Measurements from ENCODE around the gene C5. TPM values are rescaled to one million over a fixed set of nuclear protein-coding genes. Genes with fewer than 3 reads are reported as not detected.
A peak's percentile ranks its signal among the peaks of the same experiment; 100 is the strongest.

Gene C5
- total RNA-seq, 1 donor from 2014 or later = 1.6 TPM

DNA sequence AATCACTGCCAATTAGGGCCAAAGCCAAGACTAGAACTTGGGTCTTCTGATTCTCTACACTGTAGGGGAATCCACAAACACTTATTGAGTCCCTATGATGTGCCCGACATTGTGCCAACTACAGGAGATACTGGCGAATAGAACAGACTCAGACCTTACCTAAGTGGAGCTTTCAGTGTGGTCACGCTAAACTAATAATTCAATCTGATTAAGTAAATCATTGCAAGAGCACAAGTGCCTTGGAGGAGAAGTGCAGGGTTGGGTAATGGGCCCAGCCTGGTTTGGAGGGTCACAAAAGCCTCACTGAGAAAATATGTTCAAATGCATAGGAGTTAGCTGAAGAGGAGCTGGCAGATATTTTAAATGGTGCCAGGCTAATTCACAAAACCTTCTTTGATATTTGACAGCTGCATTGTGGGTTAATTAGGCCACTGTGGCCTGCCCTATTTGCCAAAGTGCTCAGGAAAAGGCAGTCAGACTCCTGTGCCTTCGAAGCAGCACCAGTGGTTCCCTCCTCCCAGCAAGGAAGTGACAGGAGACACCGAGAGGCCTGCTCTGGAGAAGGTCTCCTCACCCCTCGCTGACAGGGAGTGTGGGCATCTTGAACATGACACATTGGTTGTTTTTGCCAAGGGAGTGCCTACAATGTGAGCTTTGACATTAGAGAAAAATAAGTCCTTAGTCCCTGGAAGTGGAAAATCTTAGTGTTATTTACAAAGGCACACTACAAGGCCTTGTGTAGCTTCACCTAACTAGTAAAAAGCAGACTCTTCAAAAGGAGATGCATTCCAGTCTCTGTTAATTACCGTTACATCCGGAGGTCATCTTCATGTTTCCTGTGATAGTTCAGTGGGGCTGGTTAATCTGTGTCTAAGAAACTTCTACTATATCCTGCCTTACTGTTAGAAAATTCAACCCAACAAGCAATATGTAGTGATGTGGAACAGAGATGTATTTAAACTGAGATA is 99.4 kb downstream of the C5 start:
- intact Hi-C loops (cut with DNase I) = no loop called here
- ATAC-seq = no peak
- DNase-seq (ENCODE audit: missing footprints) = no peak

GRCh38 chr9:120949290-120949689 is 100.8 kb downstream of the C5 start:
- no peak for DNase-seq (ENCODE audit: missing footprints)
- intact Hi-C loops (cut with DNase I) = no loop called here
- ATAC-seq = no peak

DNA sequence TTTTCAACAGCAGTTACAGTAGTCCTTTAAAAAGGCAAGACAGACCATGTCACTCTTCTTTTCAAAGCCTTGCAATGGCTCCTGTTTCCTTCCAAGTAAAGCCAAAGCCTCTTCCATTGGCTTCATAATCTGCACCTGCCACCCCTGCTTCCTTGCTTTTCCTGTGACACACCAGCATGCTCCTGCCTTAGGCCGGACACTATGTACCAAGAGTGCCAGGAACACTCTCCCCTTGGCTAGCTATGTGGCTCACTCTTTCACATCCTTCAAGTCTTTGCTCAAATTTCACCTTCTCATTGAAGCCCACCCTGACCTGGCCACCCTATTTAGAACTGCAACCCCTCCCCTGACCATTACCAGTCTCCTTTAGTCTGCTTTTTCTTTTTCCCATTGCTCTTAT is 101.3 kb downstream of the C5 start:
- intact Hi-C loops (cut with DNase I) = no loop called here
- DNase-seq (ENCODE audit: missing footprints) (no peak), ATAC-seq (no peak)

GRCh38 chr9:120947222-120947621 is 102.9 kb downstream of the C5 start:
- no peak for ATAC-seq
- intact Hi-C loops (cut with DNase I) = no loop called here
- DNase-seq (ENCODE audit: missing footprints) = no peak

GRCh38 chr9:120946259-120946658 is 103.8 kb downstream of the C5 start:
- no peak for DNase-seq (ENCODE audit: missing footprints)
- intact Hi-C loops (cut with DNase I) = no loop called here
- ATAC-seq = no peak

GRCh38 chr9:120944948-120945347 is 105.1 kb downstream of the C5 start:
- ATAC-seq (no peak), DNase-seq (ENCODE audit: missing footprints) (no peak)
- intact Hi-C loops (cut with DNase I) = no loop called here

DNA sequence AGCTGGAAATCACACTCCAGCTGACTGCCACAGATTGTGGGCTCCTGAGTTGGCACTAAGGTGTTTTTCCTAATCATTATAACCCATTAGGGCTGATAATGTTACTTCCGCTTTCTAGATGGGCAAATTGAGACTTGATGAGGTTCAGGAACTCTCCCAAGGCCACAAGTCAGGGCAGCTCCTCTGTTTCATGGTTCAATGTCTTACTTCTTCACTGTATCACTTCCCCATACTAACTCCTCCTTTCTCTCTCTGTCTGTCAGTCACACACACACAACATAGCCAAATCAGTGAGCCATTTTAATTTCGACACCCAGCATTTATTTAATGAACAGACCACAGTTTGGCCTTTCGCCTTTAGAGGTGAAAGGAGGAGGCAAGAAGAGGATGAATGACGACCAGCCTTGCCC is 105.6 kb downstream of the C5 start:
- intact Hi-C loops (cut with DNase I) = no loop called here
- ATAC-seq = no peak

GRCh38 chr9:120942186-120943001 is 107.7 kb downstream of the C5 start:
- peak; percentile 69 for ATAC-seq
- intact Hi-C loops (cut with DNase I) = no loop called here
- DNase-seq (ENCODE audit: missing footprints) = no peak

More for the DNA sequence above, 105.6 kb downstream of the C5 start:
- DNase-seq (ENCODE audit: missing footprints) = no peak

- intact Hi-C loops (cut with DNase I) = no loop called here
- ATAC-seq (no peak), DNase-seq (ENCODE audit: missing footprints) (no peak)
These were observed 108.9 kb downstream of the C5 start for GRCh38 chr9:120941046-120941770.

DNA sequence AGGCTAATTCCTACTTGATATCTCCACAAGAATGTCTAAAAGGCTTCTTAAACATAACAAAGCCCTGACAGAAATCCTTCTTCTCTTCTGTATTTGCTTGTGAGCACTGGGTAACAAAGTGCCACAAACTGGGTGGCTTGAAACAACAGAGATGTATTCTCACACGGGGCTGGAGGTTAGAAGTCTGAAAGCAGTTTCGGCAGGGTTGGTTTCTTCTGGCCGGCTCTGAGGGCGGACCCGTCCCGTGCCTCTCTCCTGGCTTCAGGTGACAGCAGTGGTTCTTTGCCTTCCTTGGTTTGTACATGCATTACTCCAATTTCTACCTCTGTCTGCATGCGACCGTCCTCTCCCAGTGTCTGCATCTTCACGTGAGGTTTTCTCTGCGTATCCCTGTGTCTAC is 109.5 kb downstream of the C5 start:
- ATAC-seq = no peak
- intact Hi-C loops (cut with DNase I) = no loop called here
- no peak for DNase-seq (ENCODE audit: missing footprints)

DNA sequence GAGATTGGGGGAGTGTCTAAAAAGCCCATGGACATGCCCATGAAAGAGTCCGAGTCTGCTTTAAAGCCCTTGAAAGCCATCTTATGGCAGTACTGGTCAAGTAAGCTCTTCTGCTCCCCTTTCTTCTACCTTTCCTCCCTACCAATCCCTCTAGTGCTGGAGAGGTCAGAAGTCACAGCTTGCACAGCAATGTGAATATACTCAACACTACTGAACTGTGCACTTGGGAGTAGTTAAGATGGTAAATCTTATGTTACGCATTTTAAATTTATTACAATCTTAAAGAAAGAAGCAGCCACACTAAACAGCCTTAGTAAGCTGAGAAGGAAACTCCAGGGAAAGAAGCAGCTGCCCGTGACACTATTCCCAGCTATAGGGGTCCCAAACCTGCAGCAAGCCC is 111.2 kb downstream of the C5 start:
- ATAC-seq (no peak), DNase-seq (ENCODE audit: missing footprints) (no peak)
- intact Hi-C loops (cut with DNase I) = loop anchor here (5.0 kb wide), 1 partner anchor 317 kb away; no protein-coding TSS in a partner anchor

GRCh38 chr9:120937596-120937995 is 112.5 kb downstream of the C5 start:
- ATAC-seq (peak; percentile 30), DNase-seq (ENCODE audit: missing footprints) (no peak)
- intact Hi-C loops (cut with DNase I) = loop anchor here (2.0 to 5.0 kb wide), 3 partner anchors 69 to 315 kb away; partner anchors contain the start of gene PSMD5

- peak; percentile 71 for DNase-seq (ENCODE audit: missing footprints)
- ATAC-seq = peak; percentile 70
- intact Hi-C loops (cut with DNase I) = loop anchor here (2.0 to 5.0 kb wide), 3 partner anchors 68 to 315 kb away; partner anchors contain the start of gene PSMD5
These were observed 112.9 kb downstream of the C5 start for GRCh38 chr9:120937127-120937526.

DNA sequence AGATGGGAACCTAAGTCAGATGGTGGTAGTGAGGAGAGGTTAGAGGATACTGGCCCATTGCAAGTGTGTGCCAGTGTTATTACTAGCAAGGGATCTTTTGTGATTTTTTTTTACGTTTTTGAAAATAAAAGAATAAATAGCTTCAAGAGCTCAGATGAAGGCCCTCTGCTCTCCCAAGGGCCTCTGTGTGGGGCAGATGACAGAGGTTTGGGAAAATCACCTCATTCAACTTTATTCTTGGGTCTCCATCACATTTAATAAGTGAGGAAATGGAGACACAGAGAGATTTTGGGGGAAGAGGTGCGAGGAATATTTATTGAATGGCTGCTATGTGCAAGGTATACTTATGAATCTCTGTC is 113.3 kb downstream of the C5 start:
- intact Hi-C loops (cut with DNase I) = loop anchor here (1.0 to 5.0 kb wide), 4 partner anchors 68 to 314 kb away; partner anchors contain the start of gene PSMD5
- no peak for DNase-seq (ENCODE audit: missing footprints)
- no peak for ATAC-seq

DNA sequence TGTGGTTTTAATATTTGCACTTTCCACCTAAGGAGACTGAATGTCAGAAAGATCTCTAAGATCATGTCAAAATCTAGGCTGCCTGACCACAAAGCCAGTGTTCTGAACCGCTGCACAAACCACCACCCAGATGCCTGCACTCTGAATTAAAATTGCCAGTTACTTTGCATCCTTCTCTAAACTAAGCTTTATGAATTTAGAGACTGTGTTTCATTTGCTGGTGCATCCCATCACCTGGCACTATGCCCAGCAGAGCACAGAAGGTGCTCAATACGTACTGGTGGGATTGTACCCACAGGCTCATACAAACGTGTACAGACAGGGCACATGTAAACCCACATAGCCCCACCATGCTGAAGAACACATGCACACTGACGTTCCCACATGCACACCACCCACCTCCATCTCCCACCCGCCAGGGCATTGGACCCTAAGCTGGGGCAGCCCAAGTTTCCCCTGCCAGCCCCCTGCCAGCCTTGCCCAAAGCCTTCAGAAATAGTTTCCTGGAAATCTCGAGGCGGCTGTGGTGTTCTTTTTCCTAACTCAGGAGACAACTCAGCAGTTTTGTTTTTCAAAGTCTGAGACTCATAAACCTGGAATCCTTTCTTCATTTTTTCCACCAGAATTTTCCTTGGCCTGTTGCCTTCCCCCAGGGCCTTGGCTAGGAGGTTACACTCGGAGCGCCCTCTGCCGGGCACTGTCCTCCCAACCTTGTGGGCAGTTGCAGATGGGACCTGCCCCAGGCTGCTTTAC is 113.9 kb downstream of the C5 start:
- intact Hi-C loops (cut with DNase I) = loop anchor here (1.0 to 5.0 kb wide), 4 partner anchors 67 to 314 kb away; partner anchors contain the start of gene PSMD5
- ATAC-seq (peak; percentile 79), DNase-seq (ENCODE audit: missing footprints) (peak; percentile 96)

- intact Hi-C loops (cut with DNase I) = loop anchor here (5.0 kb wide), 1 partner anchor 313 kb away; no protein-coding TSS in a partner anchor
- ATAC-seq = peak; percentile 81
- peak; percentile 95 for DNase-seq (ENCODE audit: missing footprints)
These were observed 114.7 kb downstream of the C5 start for GRCh38 chr9:120935383-120935857.

GRCh38 chr9:120934281-120934680 is 115.8 kb downstream of the C5 start:
- intact Hi-C loops (cut with DNase I) = no loop called here

More at GRCh38 chr9:120934281-120934680, 115.8 kb downstream of the C5 start:
- DNase-seq (ENCODE audit: missing footprints) (no peak), ATAC-seq (no peak)
